SK-N-SH treated with all-trans-retinoic acid at 6 μM for 48 hours (cell line): ENCODE results near the gene DNAJB4.
A peak's percentile ranks its signal among the peaks of the same experiment; 100 is the strongest.

Experiments used
- ATAC-seq: fragments of 200-7000 bp; cut with Tn5 transposase; 3 replicates; pipeline ENCODE4 v1.9.1; 2020; ENCODE audit warnings: mild to moderate bottlenecking, moderate library complexity
- BACH2 ChIP-seq: fragments of 250-450 bp; sonication (Bioruptor Pico); IDR thresholded peaks from 2 replicates; pipeline ENCODE4 v1.9.0; 2021; ENCODE audit warnings: mild to moderate bottlenecking, borderline replicate concordance
- CSDC2 ChIP-seq: fragments of 250-450 bp; sonication (Bioruptor Pico); IDR thresholded peaks from 2 replicates; pipeline ENCODE4 v1.5.0; 2020; ENCODE audit warnings: mild to moderate bottlenecking, moderate library complexity
- ESRRG ChIP-seq: fragments of 250-450 bp; sonication (Bioruptor Pico); IDR thresholded peaks from 2 replicates; pipeline ENCODE4 v1.6.1; 2021; ENCODE audit warnings: mild to moderate bottlenecking
- OSR1 ChIP-seq: fragments of 250-450 bp; sonication (Bioruptor Pico); IDR thresholded peaks from 2 replicates; pipeline ENCODE4 v1.8.0; 2022; ENCODE audit warnings: moderate library complexity, mild to moderate bottlenecking, inconsistent platforms
- PPARA ChIP-seq: fragments of 250-450 bp; sonication (Bioruptor Pico); IDR thresholded peaks from 2 replicates; pipeline ENCODE4 v1.5.0; 2020; ENCODE audit warnings: mild to moderate bottlenecking, borderline replicate concordance
- RARB ChIP-seq: fragments of 250-450 bp; sonication (Bioruptor Pico); IDR thresholded peaks from 2 replicates; pipeline ENCODE4 v1.8.0; 2021; ENCODE audit warnings: mild to moderate bottlenecking, moderate library complexity
- SNAI2 ChIP-seq: fragments of 250-450 bp; sonication (Bioruptor Pico); IDR thresholded peaks from 2 replicates; pipeline ENCODE4 v1.5.0; 2020; ENCODE audit warnings: mild to moderate bottlenecking, moderate library complexity
- TCF4 ChIP-seq: fragments of 250-450 bp; sonication (Bioruptor Pico); IDR thresholded peaks from 2 replicates; pipeline ENCODE4 v1.8.0; 2021; ENCODE audit warnings: mild to moderate bottlenecking, moderate library complexity, borderline replicate concordance
- TOX ChIP-seq: fragments of 250-450 bp; sonication (Bioruptor Pico); IDR thresholded peaks from 2 replicates; pipeline ENCODE4 v1.8.0; 2021; ENCODE audit warnings: mild to moderate bottlenecking, moderate library complexity, borderline replicate concordance
- ZFP3 ChIP-seq: fragments of 250-450 bp; sonication (Bioruptor Pico); IDR thresholded peaks from 2 replicates; pipeline ENCODE4 v1.5.0; 2020; ENCODE audit warnings: mild to moderate bottlenecking, moderate library complexity
- ZNF565 ChIP-seq: fragments of 450-650 bp; formaldehyde crosslinking; conservative IDR thresholded peaks from 2 replicates; pipeline ENCODE4 v1.5.0; 2020; ENCODE audit warnings: low read depth, mild to moderate bottlenecking, moderate library complexity
- ZNF70 ChIP-seq: fragments of 450-650 bp; formaldehyde crosslinking; IDR thresholded peaks from 2 replicates; pipeline ENCODE4 v1.5.0; 2020; ENCODE audit warnings: mild to moderate bottlenecking, moderate library complexity
- ZNF8 ChIP-seq: fragments of 450-650 bp; formaldehyde crosslinking; IDR thresholded peaks from 2 replicates; pipeline ENCODE4 v1.5.0; 2020; ENCODE audit warnings: mild to moderate bottlenecking, moderate library complexity
- TF ChIP-seq, protein P1 (sequence below): fragments of 250-450 bp; sonication (Bioruptor Pico); IDR thresholded peaks from 2 replicates; pipeline ENCODE4 v1.8.0; 2020; ENCODE audit warnings: mild to moderate bottlenecking, moderate library complexity, borderline replicate concordance
- TF ChIP-seq, protein P2 (sequence below): fragments of 250-450 bp; sonication (Bioruptor Pico); IDR thresholded peaks from 2 replicates; pipeline ENCODE4 v1.8.0; 2021; ENCODE audit warnings: low read depth, mild to moderate bottlenecking, moderate library complexity, borderline replicate concordance
- TF ChIP-seq, protein P3 (sequence below): fragments of 250-450 bp; sonication (Bioruptor Pico); IDR thresholded peaks from 2 replicates; pipeline ENCODE4 v1.5.0; 2020; ENCODE audit warnings: mild to moderate bottlenecking, moderate library complexity
- TF ChIP-seq, protein P4 (sequence below): fragments of 250-450 bp; sonication (Bioruptor Pico); IDR thresholded peaks from 2 replicates; pipeline ENCODE4 v1.5.1; 2021; ENCODE audit warnings: mild to moderate bottlenecking, moderate library complexity

Gene DNAJB4

DNA sequence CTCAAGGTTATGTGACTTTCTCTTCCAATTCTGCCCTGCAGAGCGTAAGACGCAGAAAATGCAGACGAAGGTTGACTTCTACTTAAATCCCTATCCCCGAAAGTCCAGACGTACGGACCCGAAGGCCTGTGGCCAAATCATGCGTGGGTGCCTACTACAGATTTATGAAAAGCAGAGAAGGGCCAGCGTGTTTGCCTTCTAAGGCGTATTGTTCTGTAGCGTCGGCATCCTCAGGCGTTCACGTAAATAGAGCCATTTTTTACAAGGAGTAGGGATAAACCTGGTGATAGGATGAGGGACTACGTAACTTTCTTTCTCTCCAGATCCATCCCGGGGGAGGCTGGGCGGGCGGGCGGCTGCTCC, 40.8 kb downstream of the DNAJB4 start:
- ATAC-seq: no peak
- TF ChIP-seq ZNF565 (CRISPR knock-in tag) (no peak), ZFP3 (CRISPR knock-in tag) (no peak), ZNF8 (CRISPR knock-in tag) (no peak), ZNF70 (no peak), RARB (CRISPR knock-in tag) (no peak), OSR1 (no peak), ESRRG (no peak), BACH2 (CRISPR knock-in tag) (no peak)
- TF ChIP-seq, protein P1, sequence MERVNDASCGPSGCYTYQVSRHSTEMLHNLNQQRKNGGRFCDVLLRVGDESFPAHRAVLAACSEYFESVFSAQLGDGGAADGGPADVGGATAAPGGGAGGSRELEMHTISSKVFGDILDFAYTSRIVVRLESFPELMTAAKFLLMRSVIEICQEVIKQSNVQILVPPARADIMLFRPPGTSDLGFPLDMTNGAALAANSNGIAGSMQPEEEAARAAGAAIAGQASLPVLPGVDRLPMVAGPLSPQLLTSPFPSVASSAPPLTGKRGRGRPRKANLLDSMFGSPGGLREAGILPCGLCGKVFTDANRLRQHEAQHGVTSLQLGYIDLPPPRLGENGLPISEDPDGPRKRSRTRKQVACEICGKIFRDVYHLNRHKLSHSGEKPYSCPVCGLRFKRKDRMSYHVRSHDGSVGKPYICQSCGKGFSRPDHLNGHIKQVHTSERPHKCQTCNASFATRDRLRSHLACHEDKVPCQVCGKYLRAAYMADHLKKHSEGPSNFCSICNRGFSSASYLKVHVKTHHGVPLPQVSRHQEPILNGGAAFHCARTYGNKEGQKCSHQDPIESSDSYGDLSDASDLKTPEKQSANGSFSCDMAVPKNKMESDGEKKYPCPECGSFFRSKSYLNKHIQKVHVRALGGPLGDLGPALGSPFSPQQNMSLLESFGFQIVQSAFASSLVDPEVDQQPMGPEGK: no peak

DNA sequence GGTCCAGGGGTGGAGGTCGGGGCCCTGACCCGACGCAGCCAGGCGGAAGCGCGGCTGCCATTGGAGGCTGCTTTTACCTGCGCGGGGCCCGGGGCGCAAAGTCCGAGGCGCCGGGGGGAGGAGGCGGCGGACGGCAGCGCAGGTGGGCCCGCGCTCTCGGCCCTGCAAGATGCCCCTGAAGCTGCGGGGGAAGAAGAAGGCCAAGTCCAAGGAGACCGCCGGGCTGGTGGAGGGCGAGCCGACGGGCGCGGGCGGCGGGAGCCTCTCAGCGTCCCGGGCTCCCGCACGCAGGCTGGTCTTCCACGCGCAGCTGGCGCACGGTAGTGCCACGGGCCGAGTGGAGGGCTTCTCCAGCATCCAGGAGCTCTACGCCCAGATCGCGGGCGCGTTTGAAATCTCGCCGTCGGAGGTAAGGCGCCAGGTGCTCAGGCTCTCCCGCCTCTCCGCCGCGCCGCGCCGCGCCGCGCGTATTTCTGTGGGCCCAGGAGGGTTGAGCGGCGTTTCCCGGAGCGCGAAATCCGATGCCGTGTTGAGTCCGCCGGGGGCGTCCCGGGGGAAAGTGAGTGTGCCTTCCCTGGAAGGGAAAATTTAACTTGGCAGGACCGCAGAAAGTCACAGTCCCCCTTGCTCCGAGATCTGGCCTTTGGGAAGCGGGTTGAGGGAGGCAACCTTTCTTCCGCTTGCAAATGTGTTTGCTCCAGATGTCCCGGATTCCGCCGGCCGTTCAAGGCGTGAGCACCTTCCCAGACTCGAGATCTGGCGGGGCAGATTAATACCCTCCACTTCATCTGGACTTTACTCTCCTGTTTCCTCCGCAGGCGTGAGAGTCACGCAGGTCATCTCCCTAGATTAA, 41.4 kb downstream of the DNAJB4 start, which contains the start of gene GIPC2:
GIPC2 (plus strand) TSS at position 41 of the 853 bp plus-strand sequence; CDS start at position 170, 129 bp downstream.
- peak; percentile 66 for ATAC-seq
- TF ChIP-seq PPARA (CRISPR knock-in tag): no peak
- TF ChIP-seq, protein P2, sequence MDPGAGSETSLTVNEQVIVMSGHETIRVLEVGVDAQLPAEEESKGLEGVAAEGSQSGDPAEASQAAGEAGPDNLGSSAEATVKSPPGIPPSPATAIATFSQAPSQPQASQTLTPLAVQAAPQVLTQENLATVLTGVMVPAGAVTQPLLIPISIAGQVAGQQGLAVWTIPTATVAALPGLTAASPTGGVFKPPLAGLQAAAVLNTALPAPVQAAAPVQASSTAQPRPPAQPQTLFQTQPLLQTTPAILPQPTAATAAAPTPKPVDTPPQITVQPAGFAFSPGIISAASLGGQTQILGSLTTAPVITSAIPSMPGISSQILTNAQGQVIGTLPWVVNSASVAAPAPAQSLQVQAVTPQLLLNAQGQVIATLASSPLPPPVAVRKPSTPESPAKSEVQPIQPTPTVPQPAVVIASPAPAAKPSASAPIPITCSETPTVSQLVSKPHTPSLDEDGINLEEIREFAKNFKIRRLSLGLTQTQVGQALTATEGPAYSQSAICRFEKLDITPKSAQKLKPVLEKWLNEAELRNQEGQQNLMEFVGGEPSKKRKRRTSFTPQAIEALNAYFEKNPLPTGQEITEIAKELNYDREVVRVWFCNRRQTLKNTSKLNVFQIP (CRISPR knock-in tag): no peak
- TF ChIP-seq, protein P3, sequence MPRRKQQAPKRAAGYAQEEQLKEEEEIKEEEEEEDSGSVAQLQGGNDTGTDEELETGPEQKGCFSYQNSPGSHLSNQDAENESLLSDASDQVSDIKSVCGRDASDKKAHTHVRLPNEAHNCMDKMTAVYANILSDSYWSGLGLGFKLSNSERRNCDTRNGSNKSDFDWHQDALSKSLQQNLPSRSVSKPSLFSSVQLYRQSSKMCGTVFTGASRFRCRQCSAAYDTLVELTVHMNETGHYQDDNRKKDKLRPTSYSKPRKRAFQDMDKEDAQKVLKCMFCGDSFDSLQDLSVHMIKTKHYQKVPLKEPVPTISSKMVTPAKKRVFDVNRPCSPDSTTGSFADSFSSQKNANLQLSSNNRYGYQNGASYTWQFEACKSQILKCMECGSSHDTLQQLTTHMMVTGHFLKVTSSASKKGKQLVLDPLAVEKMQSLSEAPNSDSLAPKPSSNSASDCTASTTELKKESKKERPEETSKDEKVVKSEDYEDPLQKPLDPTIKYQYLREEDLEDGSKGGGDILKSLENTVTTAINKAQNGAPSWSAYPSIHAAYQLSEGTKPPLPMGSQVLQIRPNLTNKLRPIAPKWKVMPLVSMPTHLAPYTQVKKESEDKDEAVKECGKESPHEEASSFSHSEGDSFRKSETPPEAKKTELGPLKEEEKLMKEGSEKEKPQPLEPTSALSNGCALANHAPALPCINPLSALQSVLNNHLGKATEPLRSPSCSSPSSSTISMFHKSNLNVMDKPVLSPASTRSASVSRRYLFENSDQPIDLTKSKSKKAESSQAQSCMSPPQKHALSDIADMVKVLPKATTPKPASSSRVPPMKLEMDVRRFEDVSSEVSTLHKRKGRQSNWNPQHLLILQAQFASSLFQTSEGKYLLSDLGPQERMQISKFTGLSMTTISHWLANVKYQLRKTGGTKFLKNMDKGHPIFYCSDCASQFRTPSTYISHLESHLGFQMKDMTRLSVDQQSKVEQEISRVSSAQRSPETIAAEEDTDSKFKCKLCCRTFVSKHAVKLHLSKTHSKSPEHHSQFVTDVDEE (CRISPR knock-in tag): no peak
- TF ChIP-seq, protein P4, sequence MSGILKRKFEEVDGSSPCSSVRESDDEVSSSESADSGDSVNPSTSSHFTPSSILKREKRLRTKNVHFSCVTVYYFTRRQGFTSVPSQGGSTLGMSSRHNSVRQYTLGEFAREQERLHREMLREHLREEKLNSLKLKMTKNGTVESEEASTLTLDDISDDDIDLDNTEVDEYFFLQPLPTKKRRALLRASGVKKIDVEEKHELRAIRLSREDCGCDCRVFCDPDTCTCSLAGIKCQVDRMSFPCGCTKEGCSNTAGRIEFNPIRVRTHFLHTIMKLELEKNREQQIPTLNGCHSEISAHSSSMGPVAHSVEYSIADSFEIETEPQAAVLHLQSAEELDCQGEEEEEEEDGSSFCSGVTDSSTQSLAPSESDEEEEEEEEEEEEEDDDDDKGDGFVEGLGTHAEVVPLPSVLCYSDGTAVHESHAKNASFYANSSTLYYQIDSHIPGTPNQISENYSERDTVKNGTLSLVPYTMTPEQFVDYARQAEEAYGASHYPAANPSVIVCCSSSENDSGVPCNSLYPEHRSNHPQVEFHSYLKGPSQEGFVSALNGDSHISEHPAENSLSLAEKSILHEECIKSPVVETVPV (CRISPR knock-in tag): no peak
- TF ChIP-seq OSR1: no peak
- no peak for TF ChIP-seq CSDC2
- TF ChIP-seq ESRRG: no peak
- TF ChIP-seq TCF4 (CRISPR knock-in tag): no peak
- TF ChIP-seq ZNF8 (CRISPR knock-in tag): no peak
- no peak for TF ChIP-seq RARB (CRISPR knock-in tag)
- no peak for TF ChIP-seq ZNF70
- TF ChIP-seq, protein P1: no peak

DNA sequence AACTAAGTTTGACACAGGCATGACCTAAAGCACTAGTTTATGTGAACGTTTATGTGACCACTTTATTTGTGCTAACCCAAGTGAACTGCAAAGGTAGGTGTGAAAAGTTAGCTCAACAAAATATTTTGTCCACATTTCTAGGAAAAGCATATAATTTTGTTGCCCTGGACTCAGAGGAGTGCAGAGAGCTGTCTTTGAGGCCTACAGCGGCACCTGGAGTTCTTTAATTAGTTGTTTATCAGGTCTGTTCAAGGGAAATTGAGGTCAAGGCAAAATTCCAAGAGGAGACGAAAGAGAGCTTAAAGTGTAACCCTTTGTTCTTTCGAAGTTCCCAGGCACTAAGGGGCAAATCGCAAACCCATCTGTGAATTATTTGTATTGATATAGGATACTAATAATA, 42.4 kb downstream of the DNAJB4 start:
- ATAC-seq: no peak
- TF ChIP-seq BACH2 (CRISPR knock-in tag) (no peak), OSR1 (no peak), TCF4 (CRISPR knock-in tag) (no peak), PPARA (CRISPR knock-in tag) (no peak), TOX (CRISPR knock-in tag) (no peak), SNAI2 (CRISPR knock-in tag) (no peak)
- TF ChIP-seq, protein P2 (CRISPR knock-in tag): no peak
